HG02623 (cell line): Measurements from ENCODE around the gene ERVH48-1.
A peak's percentile ranks its signal among the peaks of the same experiment; 100 is the strongest.
"Not testable (repeated sequence)": the region's sequence is repeated elsewhere in the genome, so short reads cannot be mapped to it uniquely, and the experiment has no call there.

Experiments
- ATAC-seq: cut with Tn5 transposase; IDR thresholded peaks from one replicate; pipeline ENCODE4 v1.9.1; 2021; ENCODE audit warnings: moderate library complexity; ENCODE audit not compliant: unreplicated experiment

Gene ERVH48-1

GRCh38 chr21:42925114-42925926, at the start of gene ERVH48-1:
Gene ERVH48-1 (minus strand): TSS chr21:42925630. CDS start chr21:42919006, 6,624 bp downstream.
- no peak for ATAC-seq

DNA sequence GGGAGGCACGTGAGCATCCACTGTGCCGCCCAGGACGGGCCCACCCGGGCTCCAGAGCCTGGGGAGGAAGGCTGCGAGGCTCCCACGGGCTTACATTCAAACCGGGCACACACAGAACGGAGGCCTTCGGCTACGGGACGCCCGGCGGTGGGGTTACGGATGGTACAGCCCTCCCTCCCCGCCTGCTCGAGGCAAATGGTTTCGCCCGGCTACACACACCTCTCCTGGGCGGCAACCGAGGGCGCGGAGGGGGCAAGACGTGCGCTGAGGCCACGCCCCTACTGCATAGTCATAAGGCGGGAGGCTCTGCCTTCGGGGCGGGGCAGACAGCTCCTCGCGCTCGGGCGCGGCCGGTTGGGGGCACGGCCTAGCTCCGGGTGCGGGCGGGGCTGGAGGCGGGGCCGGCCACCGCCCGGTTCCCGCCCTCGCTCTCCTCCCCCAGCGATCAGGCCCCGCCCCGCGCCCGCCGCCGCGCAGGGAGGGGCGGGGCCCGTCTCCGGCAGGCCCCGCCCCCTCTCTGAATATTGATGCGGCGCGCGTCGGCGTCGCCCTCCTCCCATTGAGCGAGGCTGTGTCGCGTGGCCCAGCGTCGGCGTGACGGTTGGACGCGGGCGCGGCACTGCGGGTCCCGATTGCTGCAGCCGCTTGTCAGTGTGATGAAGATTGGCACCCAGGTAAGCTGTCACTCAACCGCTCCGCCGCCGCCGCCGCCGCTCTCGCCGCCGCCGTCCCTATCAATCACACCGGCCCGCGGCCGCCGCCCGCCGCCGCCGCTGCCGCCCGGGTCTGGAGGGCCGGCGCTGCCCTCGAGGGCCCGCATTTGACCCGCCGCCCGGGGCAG, 48.8 kb upstream of the ERVH48-1 start, which contains the start of gene PKNOX1:
PKNOX1 (plus strand) TSS at position 572 of the 841 bp plus-strand sequence. CDS start 29,820 bp downstream, outside the sequence.
- ATAC-seq = peak; percentile 78

- ATAC-seq = no peak
Measured at GRCh38 chr21:42973309-42973990, 48.0 kb upstream of the ERVH48-1 start.

DNA sequence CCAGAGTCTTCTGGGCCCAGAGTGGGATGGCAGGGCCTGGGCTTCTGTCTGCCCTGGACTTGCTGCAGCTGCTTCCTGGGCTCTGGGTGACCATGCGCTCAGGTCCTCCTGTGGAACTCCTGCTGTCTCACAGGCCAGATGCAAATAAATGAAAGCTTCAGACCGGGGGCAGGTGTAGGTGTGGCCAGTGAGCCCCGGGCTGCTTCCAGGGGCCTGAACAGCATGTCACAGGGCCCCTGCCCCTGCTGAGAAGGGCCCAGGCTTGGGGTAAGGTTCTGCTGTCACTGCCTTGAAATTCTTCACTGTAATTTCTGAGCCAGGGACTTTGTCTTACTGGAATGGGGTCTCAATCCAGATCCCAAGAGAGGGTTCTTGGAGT, 46.5 kb upstream of the ERVH48-1 start:
- ATAC-seq = no peak

- no peak for ATAC-seq
Measured at GRCh38 chr21:42970946-42971653, 45.7 kb upstream of the ERVH48-1 start.

- ATAC-seq = no peak
Measured at GRCh38 chr21:42969193-42969600, 43.8 kb upstream of the ERVH48-1 start.

DNA sequence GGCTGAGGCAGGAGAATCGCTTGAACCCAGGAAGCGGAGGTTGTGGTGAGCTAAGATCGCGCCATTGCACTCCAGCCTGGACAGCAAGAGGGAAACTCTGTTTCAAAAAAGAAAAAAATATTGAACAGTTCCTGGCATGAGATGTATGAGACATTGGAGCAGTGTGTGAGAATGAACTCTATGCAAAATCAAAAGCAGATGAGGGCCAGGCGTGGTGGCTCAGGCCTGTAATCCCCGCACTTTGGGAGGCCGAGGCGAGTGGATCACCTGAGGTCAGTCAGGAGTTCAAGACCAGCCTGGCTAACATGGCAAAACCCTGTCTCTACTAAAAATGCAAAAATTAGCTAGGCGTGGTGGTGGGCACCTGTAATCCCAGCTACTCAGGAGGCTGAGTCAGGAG, 42.2 kb upstream of the ERVH48-1 start:
- ATAC-seq = not testable (repeated sequence)

GRCh38 chr21:42965211-42965560, 39.8 kb upstream of the ERVH48-1 start:
- ATAC-seq = no peak

GRCh38 chr21:42964546-42965210, 39.2 kb upstream of the ERVH48-1 start:
- ATAC-seq = no peak

DNA sequence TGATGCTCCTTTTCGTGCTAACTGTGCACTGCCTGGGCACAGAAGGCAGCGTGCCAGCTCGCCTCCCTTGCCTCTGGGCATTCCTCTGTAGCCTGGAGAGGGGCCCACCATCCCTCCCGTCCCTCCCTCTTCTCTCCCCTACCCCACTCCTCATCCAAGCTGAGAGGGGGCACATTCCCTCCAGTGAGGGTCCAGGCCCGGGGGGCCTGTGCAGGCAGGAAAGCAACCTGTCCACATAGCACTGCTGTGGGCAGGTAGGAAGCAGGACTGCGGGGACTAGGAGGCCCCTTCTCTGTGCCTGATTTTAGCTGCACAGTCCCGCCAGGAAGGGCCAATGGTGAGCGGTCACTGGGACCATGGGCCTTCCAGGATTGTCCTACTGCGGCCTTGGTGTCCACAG, 38.7 kb upstream of the ERVH48-1 start:
- no peak for ATAC-seq

DNA sequence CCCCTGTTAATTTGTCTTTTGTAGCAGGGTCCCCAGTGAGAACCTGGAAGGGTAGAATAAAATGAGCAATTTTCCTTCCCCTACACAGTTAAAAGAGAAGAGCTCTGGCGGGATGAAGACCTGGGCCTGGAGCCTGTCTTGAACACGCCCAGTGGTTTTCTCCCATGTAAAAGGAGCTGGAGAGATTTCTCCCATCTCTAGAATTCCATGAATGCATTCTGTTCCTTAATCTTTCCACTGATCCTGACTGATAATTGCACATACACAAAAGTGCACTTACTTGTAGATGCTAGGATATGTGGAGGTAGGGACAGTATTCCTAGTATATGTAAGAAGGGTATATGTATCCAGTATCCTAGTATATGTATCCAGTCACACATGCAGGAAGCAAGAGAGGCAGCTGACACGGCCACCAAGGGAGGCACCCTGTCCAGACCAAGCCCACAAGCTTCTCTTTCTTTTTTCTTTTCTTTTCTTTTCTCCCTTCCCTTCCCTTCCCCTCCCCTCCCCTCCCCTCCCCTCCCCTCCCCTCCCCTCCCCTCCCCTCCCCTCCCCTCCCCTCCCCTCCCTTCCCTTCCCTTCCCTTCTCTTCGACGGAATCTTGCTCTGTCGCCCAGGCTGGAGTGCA, 37.1 kb upstream of the ERVH48-1 start:
- ATAC-seq = no peak

DNA sequence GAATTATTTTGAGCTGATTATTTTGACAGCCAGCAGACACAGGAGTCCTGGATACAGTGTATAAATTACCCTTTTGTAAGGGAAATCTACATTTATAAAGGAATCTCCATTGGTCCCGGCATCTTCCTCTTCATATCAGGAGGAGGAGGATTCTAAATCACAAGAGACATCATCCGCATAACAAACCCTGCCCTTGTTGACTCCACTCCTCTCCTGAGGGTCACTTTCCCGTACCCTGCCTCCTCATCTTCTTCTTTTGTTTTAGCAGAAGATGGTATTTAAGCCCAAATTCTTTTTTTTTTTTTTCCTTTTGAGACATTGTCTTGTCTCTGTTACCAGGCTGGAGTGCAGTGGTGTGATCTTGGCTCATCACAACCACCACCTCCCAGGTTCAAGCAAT, 34.3 kb upstream of the ERVH48-1 start:
- ATAC-seq = no peak

GRCh38 chr21:42958122-42958521, 32.7 kb upstream of the ERVH48-1 start:
- ATAC-seq = not testable (repeated sequence)

DNA sequence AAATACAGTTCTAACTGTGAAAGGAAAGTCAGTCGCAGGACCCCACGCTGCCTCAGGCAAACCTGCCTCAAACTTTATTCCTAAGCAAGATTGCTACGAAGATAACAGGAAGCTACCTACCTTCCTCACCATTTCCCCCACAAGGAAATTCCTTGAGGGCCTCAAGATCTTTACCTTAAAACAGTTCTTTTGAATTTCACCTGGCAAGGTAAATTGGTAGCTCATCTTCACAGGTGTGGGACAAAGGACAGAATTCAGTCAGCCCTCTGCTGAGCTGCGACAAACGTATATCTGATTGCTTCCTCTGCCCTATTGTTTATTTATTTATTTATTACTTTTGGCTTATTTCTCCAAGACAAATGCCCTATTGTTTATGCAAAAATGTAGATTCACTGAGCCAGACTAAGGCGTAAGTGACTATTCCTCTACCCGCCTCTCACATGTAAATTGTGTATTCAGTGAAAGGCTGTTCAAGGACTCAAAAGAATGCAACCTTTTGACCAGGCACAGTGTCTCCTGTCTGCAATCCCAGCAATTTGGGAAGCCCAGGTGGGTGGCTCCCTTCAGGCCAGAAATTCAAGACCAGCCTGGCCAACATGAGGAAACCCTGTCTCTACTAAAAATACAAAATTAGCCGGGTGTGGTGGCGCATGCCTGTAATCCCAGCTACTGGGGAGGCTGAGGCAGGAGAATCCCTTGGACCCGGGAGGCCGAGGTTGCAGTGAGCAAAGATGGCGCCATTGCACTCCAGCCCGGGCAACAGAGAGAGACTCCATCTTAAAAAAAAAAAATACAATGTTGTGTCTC, 31.6 kb upstream of the ERVH48-1 start:
- ATAC-seq = peak; percentile 99

- not testable (repeated sequence) for ATAC-seq
Measured at GRCh38 chr21:42951193-42951592, 25.8 kb upstream of the ERVH48-1 start.

GRCh38 chr21:42949094-42949755, 23.8 kb upstream of the ERVH48-1 start:
- ATAC-seq = not testable (repeated sequence)

GRCh38 chr21:42942244-42942643, 16.8 kb upstream of the ERVH48-1 start:
- ATAC-seq = no peak

DNA sequence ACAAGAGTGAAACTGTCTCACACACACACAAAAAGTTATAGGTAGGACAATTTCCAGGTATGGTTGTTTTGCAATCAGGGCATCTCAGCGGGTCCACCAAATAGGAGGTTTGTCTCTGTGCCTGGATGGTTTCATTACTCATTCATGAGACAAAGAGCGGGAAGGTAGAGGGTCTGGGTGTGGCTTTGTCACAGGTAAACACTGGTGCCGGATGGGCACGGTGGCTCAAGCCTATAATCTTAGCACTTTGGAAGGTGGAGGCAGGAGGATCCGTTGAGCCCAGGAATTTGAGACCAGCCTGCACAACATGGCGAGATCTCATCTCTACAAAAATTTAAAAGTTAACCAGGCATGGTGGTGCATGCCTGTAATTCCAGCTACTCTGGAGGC, 16.3 kb upstream of the ERVH48-1 start:
- ATAC-seq = no peak
